Activated CD4-positive, alpha-beta T cell treated with anti-CD3 and anti-CD28 coated beads, Interleukin-10, Interleukin-2, amounts not matched to agents 100 ng/mL and 50 ng/mL, durations not matched to agents 16 hours and 8 hours (primary cell): ENCODE data around the gene FNDC3B.

Experiments used
- DNase-seq: peaks from one replicate; pipeline ENCODE4 v3.0.0-alpha.2; 2020

FNDC3B gene

GRCh38 chr3:172442606-172443005, 403.2 kb downstream of the FNDC3B start:
- DNase-seq = no peak

DNA sequence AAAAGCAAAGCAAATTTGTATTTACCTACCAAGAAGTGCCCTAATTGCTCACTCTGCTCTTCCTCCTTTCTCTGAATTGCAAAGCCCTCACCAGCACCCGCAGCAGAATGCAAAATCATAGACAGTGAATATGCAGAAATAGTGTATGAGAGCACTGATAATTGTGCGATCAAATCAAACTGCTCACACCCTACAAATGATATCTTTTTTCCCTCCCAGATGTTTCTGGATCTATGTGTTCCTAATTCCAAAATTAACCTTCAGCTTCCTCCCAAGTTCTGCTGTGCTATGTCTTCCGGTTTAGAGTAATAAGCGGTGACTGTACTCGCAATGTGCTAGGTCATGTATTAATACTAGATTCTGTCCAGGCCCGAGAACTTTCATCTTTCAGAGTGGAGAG, 405.4 kb downstream of the FNDC3B start:
- DNase-seq = no peak

- DNase-seq = no peak
Measured at GRCh38 chr3:172446198-172446597, 406.8 kb downstream of the FNDC3B start.

DNA sequence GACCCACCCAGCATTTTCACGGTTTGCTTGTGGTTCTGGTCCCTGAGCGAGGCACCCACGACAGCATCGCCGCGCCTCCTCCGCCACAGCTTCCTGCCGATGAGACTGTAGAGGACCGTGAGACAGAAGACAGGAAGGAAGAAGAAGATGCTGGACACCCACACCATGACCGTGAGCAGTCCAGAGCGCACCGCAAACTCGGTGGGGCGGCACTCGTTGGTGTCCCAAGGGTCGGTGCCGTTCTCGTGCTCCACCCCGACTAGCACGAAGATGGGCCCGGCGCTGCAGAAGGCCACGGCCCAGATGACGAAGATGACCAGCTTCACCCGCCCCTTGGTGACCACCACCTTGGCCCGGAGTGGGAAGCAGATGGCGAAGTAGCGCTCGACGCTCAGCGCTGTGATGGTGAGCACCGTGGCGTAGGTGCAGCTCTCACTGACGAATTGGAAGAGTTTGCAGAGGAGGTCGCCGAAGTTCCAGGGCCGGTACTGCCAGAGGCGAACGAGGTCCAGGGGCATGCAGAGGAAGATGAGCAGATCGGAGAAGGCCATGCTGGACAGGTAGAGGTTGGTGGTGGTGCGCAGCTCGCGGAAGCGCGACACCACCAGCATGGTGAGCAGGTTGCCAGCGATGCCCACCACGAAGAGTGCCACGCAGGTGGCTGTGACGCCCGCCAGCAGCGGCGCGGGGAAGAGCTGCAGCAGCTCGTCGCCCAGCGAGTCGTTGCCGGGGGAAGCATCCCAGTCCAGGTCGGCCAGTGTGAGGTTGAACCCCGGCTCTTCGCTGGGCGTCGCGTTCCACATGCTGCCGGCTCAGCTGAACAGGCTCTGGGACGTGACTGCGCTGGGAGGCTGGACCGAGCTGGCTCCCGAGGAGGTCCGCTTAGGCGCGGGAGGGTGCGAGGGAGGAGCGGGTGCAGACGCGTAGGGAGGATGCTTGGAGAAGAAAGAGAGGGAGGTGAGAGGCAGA, 408.5 kb downstream of the FNDC3B start, which contains the start of gene GHSR:
GHSR (minus strand) TSS at position 846 of the 969 bp plus-strand sequence; CDS start at position 803, 43 bp downstream.
- peak; percentile 24 for DNase-seq

- no peak for DNase-seq
Measured at GRCh38 chr3:172448661-172449465, 409.5 kb downstream of the FNDC3B start.

- peak; percentile 7 for DNase-seq
Measured at GRCh38 chr3:172449466-172450149, 410.2 kb downstream of the FNDC3B start.
